NCI-H82 treated with DMSO at 0.1 percent for 48 hours (cell line): ENCODE measurements around the gene CCT6A.
"Not testable (repeated sequence)": the region's sequence is repeated elsewhere in the genome, so short reads cannot be mapped to it uniquely, and the experiment has no call there.

Source experiments
- DNase-seq: peaks from one replicate; lab custom pipeline; 2025; ENCODE audit not compliant: unreplicated experiment; lab: John Stamatoyannopoulos, UW

CCT6A gene

GRCh38 chr7:56051053-56051338 is 569 bp upstream of the CCT6A start:
- no peak for DNase-seq

GRCh38 chr7:56053379-56053778 is 1.8 kb downstream of the CCT6A start:
- DNase-seq, result no peak

GRCh38 chr7:56053993-56054392 is 2.4 kb downstream of the CCT6A start:
- no peak for DNase-seq

GRCh38 chr7:56062382-56062781 is 10.8 kb downstream of the CCT6A start:
- DNase-seq, result no peak

- no peak for DNase-seq
Measured at GRCh38 chr7:56063500-56063881, 11.9 kb downstream of the CCT6A start.

GRCh38 chr7:56063882-56064625 is 12.5 kb downstream of the CCT6A start, which contains the start of gene SUMF2:
Gene SUMF2, plus strand, starts transcription at chr7:56064286. Its CDS starts 26 bp downstream, at chr7:56064312.
- DNase-seq, result peak; percentile 83

- not testable (repeated sequence) for DNase-seq
Measured at GRCh38 chr7:56066376-56066775, 14.8 kb downstream of the CCT6A start.

- peak; percentile 85 for DNase-seq
Measured at GRCh38 chr7:56074371-56074791, 22.8 kb downstream of the CCT6A start.

- DNase-seq, result no peak
Measured at GRCh38 chr7:56077681-56078080, 26.1 kb downstream of the CCT6A start.

- DNase-seq, result no peak
Measured at GRCh38 chr7:56078196-56078595, 26.6 kb downstream of the CCT6A start.

- no peak for DNase-seq
Measured at GRCh38 chr7:56079450-56080185, 28.1 kb downstream of the CCT6A start.

- DNase-seq, result not testable (repeated sequence)
Measured at GRCh38 chr7:56080726-56081435, 29.3 kb downstream of the CCT6A start.

- DNase-seq, result no peak
Measured at GRCh38 chr7:56081626-56082340, 30.2 kb downstream of the CCT6A start.

- no peak for DNase-seq
Measured at GRCh38 chr7:56083150-56083785, 31.7 kb downstream of the CCT6A start.

GRCh38 chr7:56086761-56087160 is 35.2 kb downstream of the CCT6A start:
- no peak for DNase-seq

GRCh38 chr7:56087445-56087844 is 35.9 kb downstream of the CCT6A start:
- no peak for DNase-seq

- DNase-seq, result no peak
Measured at GRCh38 chr7:56091591-56091990, 40.0 kb downstream of the CCT6A start.

GRCh38 chr7:56092388-56092787 is 40.8 kb downstream of the CCT6A start:
- DNase-seq, result not testable (repeated sequence)

- DNase-seq, result no peak
Measured at GRCh38 chr7:56092789-56093531, 41.4 kb downstream of the CCT6A start, which contains the start of gene PHKG1. Gene PHKG1, minus strand, starts transcription at chr7:56092952. Its CDS starts 4,011 bp downstream, at chr7:56088941.

- no peak for DNase-seq
Measured at GRCh38 chr7:56097700-56098099, 46.1 kb downstream of the CCT6A start.
